Measurements from ENCODE around the gene GAPDH. TPM values are rescaled to one million over a fixed set of nuclear protein-coding genes. Genes with fewer than 3 reads are reported as not detected.

GAPDH gene
- total and polyA plus RNA-seq, 12 donors = 1,734 to 4,338 (median 2,450) TPM

DNA sequence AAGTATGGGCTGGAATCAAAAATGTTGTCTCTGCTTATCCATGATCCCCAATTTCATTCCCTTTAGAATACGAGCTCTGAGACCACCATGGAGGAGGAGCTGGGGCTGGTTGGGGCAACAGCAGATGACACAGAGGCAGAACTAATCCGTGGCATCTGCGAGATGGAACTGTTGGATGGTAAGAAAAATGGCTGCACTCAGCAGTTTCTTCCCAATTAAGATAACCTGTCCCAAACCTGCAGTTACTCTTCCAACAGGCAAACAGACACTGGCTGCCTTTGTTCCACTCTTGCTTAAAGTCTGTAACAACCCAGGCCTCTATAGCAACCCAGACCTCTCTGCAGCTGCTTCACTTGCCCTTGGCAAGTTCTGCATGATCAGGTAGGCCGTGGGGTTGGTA lies 6.6 kb upstream of the GAPDH start:
- Histone ChIP-seq H3K36me3 (replicated peaks in 1 of 2) (peaks cover 0 to 88% of the 10 kb centered on the region in 2 donors), H3K4me3 (no peak overlapping the region), H3K4me1 (replicated peaks in 1 of 2) (peaks cover 8 to 11% of the 10 kb centered on the region in 2 donors), H3K9me3 (replicated peaks in 1 of 3) (no peaks in the 10 kb centered on the region), H3K27ac (no peak overlapping the region), H3K27me3 (no peaks in the 10 kb centered on the region)
- 90 to 92% (median 91%) methylated on average over 4 of the region's 4 CpGs for WGBS, 4 donors
- intact Hi-C loops (cut with DNase I) = no loop called here
- DNase-seq = no peak
- TF ChIP-seq POLR2A (IDR thresholded peaks at IDR 0.05) = no peak
- TF ChIP-seq, protein P1, sequence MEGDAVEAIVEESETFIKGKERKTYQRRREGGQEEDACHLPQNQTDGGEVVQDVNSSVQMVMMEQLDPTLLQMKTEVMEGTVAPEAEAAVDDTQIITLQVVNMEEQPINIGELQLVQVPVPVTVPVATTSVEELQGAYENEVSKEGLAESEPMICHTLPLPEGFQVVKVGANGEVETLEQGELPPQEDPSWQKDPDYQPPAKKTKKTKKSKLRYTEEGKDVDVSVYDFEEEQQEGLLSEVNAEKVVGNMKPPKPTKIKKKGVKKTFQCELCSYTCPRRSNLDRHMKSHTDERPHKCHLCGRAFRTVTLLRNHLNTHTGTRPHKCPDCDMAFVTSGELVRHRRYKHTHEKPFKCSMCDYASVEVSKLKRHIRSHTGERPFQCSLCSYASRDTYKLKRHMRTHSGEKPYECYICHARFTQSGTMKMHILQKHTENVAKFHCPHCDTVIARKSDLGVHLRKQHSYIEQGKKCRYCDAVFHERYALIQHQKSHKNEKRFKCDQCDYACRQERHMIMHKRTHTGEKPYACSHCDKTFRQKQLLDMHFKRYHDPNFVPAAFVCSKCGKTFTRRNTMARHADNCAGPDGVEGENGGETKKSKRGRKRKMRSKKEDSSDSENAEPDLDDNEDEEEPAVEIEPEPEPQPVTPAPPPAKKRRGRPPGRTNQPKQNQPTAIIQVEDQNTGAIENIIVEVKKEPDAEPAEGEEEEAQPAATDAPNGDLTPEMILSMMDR (IDR thresholded peaks at IDR 0.05) = no peak

DNA sequence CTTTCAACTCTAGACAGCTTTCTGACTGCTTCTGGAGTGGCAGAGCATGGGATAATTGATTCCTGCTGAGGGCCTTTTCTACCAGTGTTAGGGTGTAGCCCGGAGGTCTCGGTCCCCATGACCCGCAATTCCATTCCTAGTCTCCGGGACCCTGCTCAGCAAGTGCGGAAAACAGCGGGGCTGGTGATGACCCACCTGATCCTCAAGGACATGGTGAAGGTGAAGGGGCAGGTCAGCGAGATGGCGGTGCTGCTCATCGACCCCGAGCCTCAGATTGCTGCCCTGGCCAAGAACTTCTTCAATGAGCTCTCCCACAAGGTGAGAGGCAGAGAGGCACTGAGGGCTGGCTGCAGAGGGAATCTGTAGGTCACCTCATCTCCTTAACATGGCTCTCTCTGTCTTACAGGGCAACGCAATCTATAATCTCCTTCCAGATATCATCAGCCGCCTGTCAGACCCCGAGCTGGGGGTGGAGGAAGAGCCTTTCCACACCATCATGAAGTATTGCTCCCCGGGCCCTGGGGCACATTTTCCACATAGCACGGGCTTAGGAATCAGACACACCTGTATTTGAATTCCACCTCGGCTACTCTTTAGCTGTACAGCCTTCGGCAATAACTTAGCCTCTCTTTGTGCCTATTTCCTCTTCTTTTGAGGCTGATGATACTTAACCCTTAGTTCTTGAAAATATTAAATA lies 5.6 kb upstream of the GAPDH start:
- DNase-seq = no peak
- Histone ChIP-seq H3K4me3 (no peak overlapping the region), H3K27me3 (no peaks in the 10 kb centered on the region), H3K4me1 (replicated peaks in 1 of 2) (peaks cover 17 to 19% of the 10 kb centered on the region in 2 donors), H3K27ac (no peak overlapping the region), H3K36me3 (replicated peaks in 1 of 2) (peaks cover 0 to 80% of the 10 kb centered on the region in 2 donors), H3K9me3 (replicated peaks in 1 of 3) (no peaks in the 10 kb centered on the region)
- TF ChIP-seq POLR2A (IDR thresholded peaks at IDR 0.05) = no peak
- TF ChIP-seq, protein P1 (IDR thresholded peaks at IDR 0.05) = no peak
- WGBS, 4 donors = 79 to 91% (median 87%) methylated on average over 10 to 17 of the region's 17 CpGs
- intact Hi-C loops (cut with DNase I) = no loop called here

DNA sequence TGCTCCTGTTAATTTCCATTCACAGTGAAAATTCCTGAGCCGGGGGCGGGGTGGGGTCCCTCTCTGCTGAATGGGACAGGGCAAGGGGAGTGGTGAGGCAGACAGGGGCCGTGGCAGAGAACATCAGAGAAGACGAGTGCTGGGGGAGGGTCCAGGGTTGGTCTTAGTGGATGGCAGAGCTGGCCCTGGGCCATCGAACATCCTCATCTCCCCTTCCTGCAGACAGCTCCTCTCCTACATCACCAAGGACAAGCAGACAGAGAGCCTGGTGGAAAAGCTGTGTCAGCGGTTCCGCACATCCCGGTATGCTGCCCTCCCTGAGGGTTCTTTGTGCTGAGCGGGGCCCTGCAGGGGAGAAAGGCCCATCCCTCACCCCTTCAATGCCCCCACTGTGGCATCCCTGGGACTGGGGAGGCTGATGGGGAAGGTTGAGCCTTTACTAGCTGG lies 5.0 kb upstream of the GAPDH start:
- TF ChIP-seq POLR2A (IDR thresholded peaks at IDR 0.05) = no peak
- TF ChIP-seq, protein P1 (IDR thresholded peaks at IDR 0.05) = no peak

DNA sequence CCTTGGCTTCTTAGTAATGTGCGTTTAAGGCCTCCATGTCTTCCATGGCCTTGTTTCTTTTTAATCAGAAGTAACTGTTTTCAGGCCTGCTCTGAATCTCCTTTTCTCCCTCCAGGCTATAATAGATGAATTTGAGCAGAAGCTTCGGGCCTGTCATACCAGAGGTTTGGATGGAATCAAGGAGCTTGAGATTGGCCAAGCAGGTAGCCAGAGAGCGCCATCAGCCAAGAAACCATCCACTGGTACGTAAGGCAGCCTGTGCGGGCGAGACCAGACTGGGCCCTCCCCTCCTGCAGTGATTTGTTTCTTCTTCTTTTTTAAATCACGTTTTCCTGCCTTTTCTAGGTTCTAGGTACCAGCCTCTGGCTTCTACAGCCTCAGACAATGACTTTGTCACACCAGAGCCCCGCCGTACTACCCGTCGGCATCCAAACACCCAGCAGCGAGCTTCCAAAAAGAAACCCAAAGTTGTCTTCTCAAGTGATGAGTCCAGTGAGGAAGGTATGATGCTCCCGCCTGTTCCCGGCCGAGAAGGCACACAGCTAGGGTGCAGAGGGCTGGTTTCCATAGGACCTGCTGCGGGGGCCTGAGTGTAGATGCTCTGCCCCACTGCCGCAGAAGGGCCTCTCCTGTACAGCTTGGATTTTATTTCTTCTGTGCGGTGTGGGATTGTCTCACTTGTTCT lies 3.6 kb upstream of the GAPDH start:
- no peaks in the 10 kb centered on the region for H3K27me3 ChIP-seq
- intact Hi-C loops (cut with DNase I) = loop anchor here (10.0 kb wide), 2 partner anchors 106 to 196 kb away; no protein-coding TSS in a partner anchor
- H3K9me3 ChIP-seq (replicated peaks in 1 of 3) = no peaks in the 10 kb centered on the region
- WGBS, 4 donors = 94 to 97% (median 94%) methylated on average over 18 of the region's 18 CpGs
- H3K4me1 ChIP-seq (replicated peaks in 1 of 2) = peaks cover 22 to 24% of the 10 kb centered on the region in 2 donors
- no peak overlapping the region for H3K4me3 ChIP-seq
- no peak for TF ChIP-seq POLR2A (IDR thresholded peaks at IDR 0.05)
- TF ChIP-seq, protein P1 (IDR thresholded peaks at IDR 0.05) = no peak
- no peak overlapping the region for H3K27ac ChIP-seq
- DNase-seq = no peak
- H3K36me3 ChIP-seq (replicated peaks in 1 of 2) = peaks cover 0 to 63% of the 10 kb centered on the region in 2 donors

More for the DNA sequence above, 5.0 kb upstream of the GAPDH start:
- Histone ChIP-seq H3K36me3 (replicated peaks in 1 of 2) (peaks cover 0 to 74% of the 10 kb centered on the region in 2 donors), H3K4me3 (no peak overlapping the region), H3K27ac (no peak overlapping the region), H3K4me1 (replicated peaks in 1 of 2) (peaks cover 19% of the 10 kb centered on the region in 2 donors), H3K9me3 (replicated peaks in 1 of 3) (no peaks in the 10 kb centered on the region), H3K27me3 (no peaks in the 10 kb centered on the region)
- 76 to 92% (median 83%) methylated on average over 5 to 9 of the region's 9 CpGs for WGBS, 4 donors
- DNase-seq = peak in 1 of 7 donors; percentile 55
- intact Hi-C loops (cut with DNase I) = no loop called here
